K562 (cell line): Measurements from ENCODE around the gene PTCH2. TPM values are rescaled to one million over a fixed set of nuclear protein-coding genes. Genes with fewer than 3 reads are reported as not detected.

ENCODE experiments used
- BCOR ChIP-seq: fragments of 450-650 bp; IDR thresholded peaks from 2 replicates; pipeline ENCODE4 v1.6.1; 2016
- MXI1 ChIP-seq: IDR thresholded peaks from 2 replicates; pipeline ENCODE4 v1.6.1; 2011; ENCODE audit warnings: low read depth, mild to moderate bottlenecking, improper control_type of control experiment, low read length
- polyA plus RNA-seq, 8 experiments: library from polyadenylated mRNA; depleted of rRNA in 4 of 8; stranded (reverse) in 5 of 8; unstranded in 3 of 8; fragments of >200 nt; fragmentation: Nextera tagmentation in 2 of 8; fragmentation: Illumina TruSeq in 1 of 8; extraction: Ambion mirVana in 2 of 8; extraction: Trizol in 1 of 8; gene quantifications; 2 replicates each; pipeline versions ENCODE4 v1.2.1 to v1.2.3, GENCODE V29; 2011 to 2014; ENCODE audit warnings: inconsistent platforms in 1 of 8, missing spikeins in 1 of 8
- total RNA-seq, 7 experiments: library from RNA; depleted of rRNA in 6 of 7; stranded (reverse); fragments of >200 nt in 6 of 7; fragmentation: Illumina TruSeq in 2 of 7; extraction: Trizol in 2 of 7; gene quantifications; 2 replicates each; pipeline versions ENCODE4 v1.2.1 to v1.2.3, GENCODE V29; 2011 to 2021; ENCODE audit warnings: low replicate concordance in 1 of 7
- TF ChIP-seq, protein P1 (sequence below): sonication (generic); formaldehyde crosslinking; IDR thresholded peaks from 2 replicates; pipeline ENCODE4 v1.8.0; 2022; ENCODE audit warnings: mild to moderate bottlenecking, missing genetic modification reagents
- TF ChIP-seq, protein P2 (sequence below): fragments of 450-650 bp; IDR thresholded peaks from 2 replicates; pipeline ENCODE4 v1.6.1; 2017; ENCODE audit warnings: antibody characterized with exemption

The PTCH2 gene
- total and polyA plus RNA-seq, 9 of the 15 experiments (the other 6 are each of a cell fraction or from before 2014, with no cell fraction given): 0.15 to 27.3 (median 0.48) TPM; not detected in 1

- TF ChIP-seq, protein P1, sequence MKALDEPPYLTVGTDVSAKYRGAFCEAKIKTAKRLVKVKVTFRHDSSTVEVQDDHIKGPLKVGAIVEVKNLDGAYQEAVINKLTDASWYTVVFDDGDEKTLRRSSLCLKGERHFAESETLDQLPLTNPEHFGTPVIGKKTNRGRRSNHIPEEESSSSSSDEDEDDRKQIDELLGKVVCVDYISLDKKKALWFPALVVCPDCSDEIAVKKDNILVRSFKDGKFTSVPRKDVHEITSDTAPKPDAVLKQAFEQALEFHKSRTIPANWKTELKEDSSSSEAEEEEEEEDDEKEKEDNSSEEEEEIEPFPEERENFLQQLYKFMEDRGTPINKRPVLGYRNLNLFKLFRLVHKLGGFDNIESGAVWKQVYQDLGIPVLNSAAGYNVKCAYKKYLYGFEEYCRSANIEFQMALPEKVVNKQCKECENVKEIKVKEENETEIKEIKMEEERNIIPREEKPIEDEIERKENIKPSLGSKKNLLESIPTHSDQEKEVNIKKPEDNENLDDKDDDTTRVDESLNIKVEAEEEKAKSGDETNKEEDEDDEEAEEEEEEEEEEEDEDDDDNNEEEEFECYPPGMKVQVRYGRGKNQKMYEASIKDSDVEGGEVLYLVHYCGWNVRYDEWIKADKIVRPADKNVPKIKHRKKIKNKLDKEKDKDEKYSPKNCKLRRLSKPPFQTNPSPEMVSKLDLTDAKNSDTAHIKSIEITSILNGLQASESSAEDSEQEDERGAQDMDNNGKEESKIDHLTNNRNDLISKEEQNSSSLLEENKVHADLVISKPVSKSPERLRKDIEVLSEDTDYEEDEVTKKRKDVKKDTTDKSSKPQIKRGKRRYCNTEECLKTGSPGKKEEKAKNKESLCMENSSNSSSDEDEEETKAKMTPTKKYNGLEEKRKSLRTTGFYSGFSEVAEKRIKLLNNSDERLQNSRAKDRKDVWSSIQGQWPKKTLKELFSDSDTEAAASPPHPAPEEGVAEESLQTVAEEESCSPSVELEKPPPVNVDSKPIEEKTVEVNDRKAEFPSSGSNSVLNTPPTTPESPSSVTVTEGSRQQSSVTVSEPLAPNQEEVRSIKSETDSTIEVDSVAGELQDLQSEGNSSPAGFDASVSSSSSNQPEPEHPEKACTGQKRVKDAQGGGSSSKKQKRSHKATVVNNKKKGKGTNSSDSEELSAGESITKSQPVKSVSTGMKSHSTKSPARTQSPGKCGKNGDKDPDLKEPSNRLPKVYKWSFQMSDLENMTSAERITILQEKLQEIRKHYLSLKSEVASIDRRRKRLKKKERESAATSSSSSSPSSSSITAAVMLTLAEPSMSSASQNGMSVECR: 0 out of 2 replicates have a peak, but pooled peaks have one; percentile 42
- TF ChIP-seq BCOR (0 out of 2 replicates have a peak, but pooled peaks have one; percentile 9), MXI1 (no peak)
- TF ChIP-seq, protein P2, sequence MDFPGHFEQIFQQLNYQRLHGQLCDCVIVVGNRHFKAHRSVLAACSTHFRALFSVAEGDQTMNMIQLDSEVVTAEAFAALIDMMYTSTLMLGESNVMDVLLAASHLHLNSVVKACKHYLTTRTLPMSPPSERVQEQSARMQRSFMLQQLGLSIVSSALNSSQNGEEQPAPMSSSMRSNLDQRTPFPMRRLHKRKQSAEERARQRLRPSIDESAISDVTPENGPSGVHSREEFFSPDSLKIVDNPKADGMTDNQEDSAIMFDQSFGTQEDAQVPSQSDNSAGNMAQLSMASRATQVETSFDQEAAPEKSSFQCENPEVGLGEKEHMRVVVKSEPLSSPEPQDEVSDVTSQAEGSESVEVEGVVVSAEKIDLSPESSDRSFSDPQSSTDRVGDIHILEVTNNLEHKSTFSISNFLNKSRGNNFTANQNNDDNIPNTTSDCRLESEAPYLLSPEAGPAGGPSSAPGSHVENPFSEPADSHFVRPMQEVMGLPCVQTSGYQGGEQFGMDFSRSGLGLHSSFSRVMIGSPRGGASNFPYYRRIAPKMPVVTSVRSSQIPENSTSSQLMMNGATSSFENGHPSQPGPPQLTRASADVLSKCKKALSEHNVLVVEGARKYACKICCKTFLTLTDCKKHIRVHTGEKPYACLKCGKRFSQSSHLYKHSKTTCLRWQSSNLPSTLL: 0 out of 2 replicates have a peak, but pooled peaks have one; percentile 27
- TF ChIP-seq, all 486 proteins: peak for 10
Observed at GRCh38 chr1:44792736-44793502, 50.1 kb downstream of the PTCH2 start (continued).
